Loucy (cell line): ENCODE data around the gene USP53.

Experiments
- H2AFZ ChIP-seq: fragments of 200-600 bp; sonication (generic); 2 replicates; pipeline ENCODE4 v1.6.0; 2016; ENCODE audit warnings: antibody characterized with exemption, mild to moderate bottlenecking, low read length, moderate library complexity
- H3F3A ChIP-seq: fragments of 200-600 bp; 2 replicates; pipeline ENCODE4 v1.6.0; 2016; ENCODE audit warnings: antibody characterized with exemption, low read depth, mild to moderate bottlenecking
- H3K27me3 ChIP-seq: fragments of 200-600 bp; sonication (generic); 2 replicates; pipeline ENCODE4 v1.6.1; 2014; ENCODE audit warnings: low read length, mild to moderate bottlenecking; ENCODE audit not compliant: insufficient read depth, poor library complexity, severe bottlenecking
- H3K36me3 ChIP-seq: fragments of 200-600 bp; sonication (generic); 2 replicates; pipeline ENCODE4 v1.6.1; 2016; ENCODE audit warnings: low read length; ENCODE audit not compliant: insufficient read depth
- H3K4me1 ChIP-seq: fragments of 200-600 bp; sonication (generic); 2 replicates; pipeline ENCODE4 v1.5.1; 2014; ENCODE audit warnings: low read length, mild to moderate bottlenecking; ENCODE audit not compliant: insufficient read depth, poor library complexity, severe bottlenecking
- H3K4me2 ChIP-seq: fragments of 200-600 bp; sonication (generic); 2 replicates; pipeline ENCODE4 v1.6.0; 2014; ENCODE audit warnings: antibody characterized with exemption, low read length, low read depth, mild to moderate bottlenecking; ENCODE audit not compliant: poor library complexity, severe bottlenecking
- H3K4me3 ChIP-seq: fragments of 200-600 bp; sonication (generic); 2 replicates; pipeline ENCODE4 v1.5.1; 2014; ENCODE audit warnings: low read length, mild to moderate bottlenecking, mixed read lengths; ENCODE audit not compliant: poor library complexity, severe bottlenecking
- H3K79me2 ChIP-seq: fragments of 200-600 bp; sonication (generic); 2 replicates; pipeline ENCODE4 v1.6.1; 2014; ENCODE audit warnings: low read length; ENCODE audit not compliant: insufficient read depth
- H3K9ac ChIP-seq: fragments of 200-600 bp; sonication (generic); 2 replicates; pipeline ENCODE4 v1.6.0; 2014; ENCODE audit warnings: mild to moderate bottlenecking, low read depth, low read length, moderate library complexity; ENCODE audit not compliant: poor library complexity, severe bottlenecking
- H3K9me2 ChIP-seq: fragments of 200-600 bp; sonication (generic); replicated peaks from 2 replicates; pipeline ENCODE4 v1.6.1; 2016; ENCODE audit warnings: low read depth, low read length, mixed read lengths
- H3K9me3 ChIP-seq: fragments of 200-600 bp; sonication (generic); 2 replicates; pipeline ENCODE4 v1.6.1; 2014; ENCODE audit warnings: mild to moderate bottlenecking, antibody characterized with exemption, low read length, low read depth; ENCODE audit not compliant: insufficient read depth
- H4K20me1 ChIP-seq: fragments of 200-600 bp; sonication (generic); 2 replicates; pipeline ENCODE4 v1.6.0; 2014; ENCODE audit warnings: antibody characterized with exemption, low read length, mild to moderate bottlenecking; ENCODE audit not compliant: insufficient read depth, poor library complexity, severe bottlenecking
- CTCF ChIP-seq: fragments of 200-600 bp; sonication (generic); conservative IDR thresholded peaks from 2 replicates; pipeline ENCODE4 v1.5.1; 2014; ENCODE audit warnings: mild to moderate bottlenecking, antibody characterized with exemption, low read length
- EZH2phosphoT487 ChIP-seq: fragments of 200-600 bp; IDR thresholded peaks from 2 replicates; pipeline ENCODE4 v1.6.1; 2018; ENCODE audit warnings: antibody characterized with exemption, mild to moderate bottlenecking, moderate library complexity, borderline replicate concordance

Gene USP53

GRCh38 chr4:119261986-119262385 is 49.5 kb downstream of the USP53 start:
- Histone ChIP-seq H3K79me2 (no peaks in the 10 kb centered on the region), H3K4me1 (no peaks in the 10 kb centered on the region), H3K27me3 (no peaks in the 10 kb centered on the region), H4K20me1 (no peaks in the 10 kb centered on the region), H3K4me3 (no peak overlapping the region), H3K4me2 (no peak overlapping the region), H3F3A (no peaks in the 10 kb centered on the region), H3K9me3 (no peaks in the 10 kb centered on the region), H2AFZ (no peak overlapping the region), H3K36me3 (no peaks in the 10 kb centered on the region), H3K9me2 (no peaks in the 10 kb centered on the region), H3K9ac (no peak overlapping the region)
- TF ChIP-seq EZH2phosphoT487 = no peak
- TF ChIP-seq CTCF = no peak

GRCh38 chr4:119264743-119265142 is 52.2 kb downstream of the USP53 start:
- Histone ChIP-seq H3K9ac (no peak overlapping the region), H3K9me2 (no peaks in the 10 kb centered on the region), H3K4me2 (no peak overlapping the region), H4K20me1 (no peaks in the 10 kb centered on the region), H3K4me3 (no peak overlapping the region), H2AFZ (no peak overlapping the region), H3K4me1 (no peaks in the 10 kb centered on the region), H3K9me3 (no peaks in the 10 kb centered on the region), H3K36me3 (no peaks in the 10 kb centered on the region), H3F3A (no peaks in the 10 kb centered on the region), H3K79me2 (no peaks in the 10 kb centered on the region), H3K27me3 (no peaks in the 10 kb centered on the region)
- no peak for TF ChIP-seq CTCF
- no peak for TF ChIP-seq EZH2phosphoT487

GRCh38 chr4:119266153-119266552 is 53.6 kb downstream of the USP53 start:
- H2AFZ ChIP-seq = no peak overlapping the region
- H3K9me2 ChIP-seq = no peaks in the 10 kb centered on the region
- TF ChIP-seq EZH2phosphoT487 (no peak), CTCF (no peak)
- no peak overlapping the region for H3K9ac ChIP-seq
- H3K27me3 ChIP-seq = no peaks in the 10 kb centered on the region
- H3F3A ChIP-seq = no peaks in the 10 kb centered on the region
- H3K36me3 ChIP-seq = no peaks in the 10 kb centered on the region
- no peak overlapping the region for H3K4me2 ChIP-seq
- H3K4me3 ChIP-seq = no peak overlapping the region
- H3K79me2 ChIP-seq = no peaks in the 10 kb centered on the region
- no peaks in the 10 kb centered on the region for H3K9me3 ChIP-seq
- H3K4me1 ChIP-seq = no peaks in the 10 kb centered on the region
- H4K20me1 ChIP-seq = no peaks in the 10 kb centered on the region
